ENCODE measurements around the gene UST. TPM values are rescaled to one million over a fixed set of nuclear protein-coding genes. Genes with fewer than 3 reads are reported as not detected.

The UST gene
- total RNA-seq, 4 donors from 2014 or later, result 4.8 to 9.0 (median 7.8) TPM

DNA sequence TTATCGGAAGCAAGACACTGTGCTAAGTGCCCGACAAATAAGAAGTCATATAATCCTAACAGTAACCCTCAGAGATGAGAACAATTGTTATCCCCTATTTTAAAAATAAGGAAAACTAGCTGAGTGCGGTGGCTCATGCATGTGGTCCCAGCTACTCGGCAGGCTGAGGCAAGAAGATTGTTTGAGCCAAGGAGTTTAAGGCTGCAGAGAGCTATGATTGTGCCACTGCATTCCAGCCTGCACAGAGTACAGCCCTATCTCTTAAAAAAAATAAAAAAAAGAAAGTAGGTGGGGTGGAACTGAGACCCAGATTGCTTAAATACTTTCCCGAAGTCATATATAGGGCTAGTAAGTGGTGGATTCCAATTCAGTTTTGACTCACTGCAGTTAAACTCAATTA is 84.7 kb downstream of the UST start:
- Histone ChIP-seq H3K4me3 (no peak overlapping the region), H3K9me3 (no peaks in the 10 kb centered on the region), H3K27ac (no peak overlapping the region), H3K4me1 (peaks cover 0 to 4% (median 0%) of the 10 kb centered on the region in 4 donors), H3K27me3 (no peaks in the 10 kb centered on the region), H3K36me3 (no peaks in the 10 kb centered on the region)
- 48 to 52% methylated on average over 5 of the region's 5 CpGs for WGBS, 2 donors (ENCODE audit: low coverage in 1 of 2)
- in situ Hi-C loops (cut with MboI; ENCODE audit: low pct_ligation_motif_present in 1 of 4, low pct_unique_long_range_greater_than_20kb in 1 of 4, low sequenced_read_pairs in 3 of 4) (no loop called here), intact Hi-C loops (cut with DNase I; ENCODE audit: low total_unique reads) (no loop called here)
- TF ChIP-seq POLR2A (IDR thresholded peaks at IDR 0.05) (no peak), EP300 (IDR thresholded peaks at IDR 0.05; ENCODE audit: low read depth) (no peak), CTCF (IDR thresholded peaks at IDR 0.05) (no peak), POLR2AphosphoS5 (IDR thresholded peaks at IDR 0.05) (no peak)
- no peak for DNase-seq

GRCh38 chr6:148835920-148836441 is 89.2 kb downstream of the UST start:
- TF ChIP-seq EP300 (IDR thresholded peaks at IDR 0.05; ENCODE audit: low read depth), result no peak
- TF ChIP-seq CTCF (IDR thresholded peaks at IDR 0.05), result no peak
- Histone ChIP-seq H3K4me1 (peaks cover 0 to 3% (median 0%) of the 10 kb centered on the region in 4 donors), H3K27me3 (no peaks in the 10 kb centered on the region), H3K9me3 (no peaks in the 10 kb centered on the region), H3K27ac (no peak overlapping the region), H3K4me3 (no peak overlapping the region), H3K36me3 (no peaks in the 10 kb centered on the region)
- DNase-seq, result no peak
- in situ Hi-C loops (cut with MboI; ENCODE audit: low pct_ligation_motif_present in 1 of 4, low pct_unique_long_range_greater_than_20kb in 1 of 4, low sequenced_read_pairs in 3 of 4), result no loop called here
- intact Hi-C loops (cut with DNase I; ENCODE audit: low total_unique reads), result no loop called here
- WGBS, 2 donors (ENCODE audit: low coverage in 1 of 2), result 49 to 68% methylated on average over 4 to 7 of the region's 7 CpGs

DNA sequence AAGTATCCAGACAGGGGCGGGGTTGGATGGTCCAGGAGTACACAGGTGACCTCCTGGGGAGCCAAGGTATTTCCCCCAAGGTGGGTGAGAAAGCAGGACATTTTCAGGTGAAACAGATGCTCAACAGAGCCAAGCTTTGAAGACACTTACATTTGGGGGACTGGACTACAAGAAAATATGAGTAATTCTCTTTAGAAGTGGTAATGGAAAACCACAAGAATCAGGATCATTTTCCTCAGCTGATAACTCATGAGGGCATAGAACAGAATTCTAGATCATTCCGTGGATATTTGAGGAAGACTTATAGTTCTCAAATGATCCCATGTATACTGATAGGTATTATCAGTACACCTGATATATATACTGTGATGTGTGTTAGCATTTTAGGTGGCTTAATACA is 89.9 kb downstream of the UST start:
- intact Hi-C loops (cut with DNase I; ENCODE audit: low total_unique reads) (no loop called here), in situ Hi-C loops (cut with MboI; ENCODE audit: low pct_ligation_motif_present in 1 of 4, low pct_unique_long_range_greater_than_20kb in 1 of 4, low sequenced_read_pairs in 3 of 4) (no loop called here)
- no peak overlapping the region for H3K4me3 ChIP-seq
- H3K27me3 ChIP-seq, result no peaks in the 10 kb centered on the region
- TF ChIP-seq POLR2A (IDR thresholded peaks at IDR 0.05) (no peak), EP300 (IDR thresholded peaks at IDR 0.05; ENCODE audit: low read depth) (no peak), CTCF (IDR thresholded peaks at IDR 0.05) (no peak), POLR2AphosphoS5 (IDR thresholded peaks at IDR 0.05) (no peak)
- H3K4me1 ChIP-seq, result no peaks in the 10 kb centered on the region
- H3K27ac ChIP-seq, result no peak overlapping the region
- H3K36me3 ChIP-seq, result no peaks in the 10 kb centered on the region
- DNase-seq, result no peak
- H3K9me3 ChIP-seq, result no peaks in the 10 kb centered on the region
- 90 to 93% methylated on average over 2 of the region's 2 CpGs for WGBS, 2 donors (ENCODE audit: low coverage in 1 of 2)

GRCh38 chr6:148837941-148838340 is 91.1 kb downstream of the UST start:
- Histone ChIP-seq H3K9me3 (no peaks in the 10 kb centered on the region), H3K27me3 (no peaks in the 10 kb centered on the region), H3K4me3 (no peak overlapping the region), H3K4me1 (no peaks in the 10 kb centered on the region), H3K27ac (no peak overlapping the region), H3K36me3 (no peaks in the 10 kb centered on the region)
- 88 to 90% methylated on average over 5 of the region's 5 CpGs for WGBS, 2 donors (ENCODE audit: low coverage in 1 of 2)
- DNase-seq, result no peak
- intact Hi-C loops (cut with DNase I; ENCODE audit: low total_unique reads), result no loop called here
- in situ Hi-C loops (cut with MboI; ENCODE audit: low pct_ligation_motif_present in 1 of 4, low pct_unique_long_range_greater_than_20kb in 1 of 4, low sequenced_read_pairs in 3 of 4), result no loop called here
- no peak for TF ChIP-seq EP300 (IDR thresholded peaks at IDR 0.05; ENCODE audit: low read depth)
- no peak for TF ChIP-seq POLR2AphosphoS5 (IDR thresholded peaks at IDR 0.05)
- no peak for TF ChIP-seq POLR2A (IDR thresholded peaks at IDR 0.05)
- TF ChIP-seq CTCF (IDR thresholded peaks at IDR 0.05), result no peak
